HG03039 (cell line): Measurements from ENCODE around the gene DNM3.

Experiments
- ATAC-seq: cut with Tn5 transposase; IDR thresholded peaks from one replicate; pipeline ENCODE4 v1.9.1; 2021; ENCODE audit warnings: mild to moderate bottlenecking, moderate library complexity; ENCODE audit not compliant: unreplicated experiment

The DNM3 gene

DNA sequence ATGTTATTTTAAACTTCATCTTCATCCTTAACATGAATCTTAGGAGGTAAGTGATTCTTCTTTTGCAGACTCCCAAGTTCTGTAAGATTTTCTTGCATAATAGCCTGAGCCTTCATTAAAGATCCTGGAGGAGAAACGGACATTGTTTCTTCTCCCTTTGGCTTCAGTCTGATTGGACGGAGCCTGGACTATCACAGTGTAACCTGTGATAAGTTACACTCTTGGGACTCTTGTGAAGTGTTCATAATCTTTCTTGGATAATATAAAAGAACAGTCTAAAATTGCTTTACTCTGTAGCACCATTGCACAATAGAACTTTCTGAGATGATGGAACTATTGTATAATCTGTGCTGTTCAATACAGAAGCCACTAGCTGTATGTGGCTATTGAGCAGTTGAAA lies 244.8 kb downstream of the DNM3 start:
- ATAC-seq: no peak

GRCh38 chr1:172088256-172088655 lies 247.0 kb downstream of the DNM3 start:
- ATAC-seq: no peak

- ATAC-seq: no peak
These were observed 248.6 kb downstream of the DNM3 start for GRCh38 chr1:172089768-172090510.

DNA sequence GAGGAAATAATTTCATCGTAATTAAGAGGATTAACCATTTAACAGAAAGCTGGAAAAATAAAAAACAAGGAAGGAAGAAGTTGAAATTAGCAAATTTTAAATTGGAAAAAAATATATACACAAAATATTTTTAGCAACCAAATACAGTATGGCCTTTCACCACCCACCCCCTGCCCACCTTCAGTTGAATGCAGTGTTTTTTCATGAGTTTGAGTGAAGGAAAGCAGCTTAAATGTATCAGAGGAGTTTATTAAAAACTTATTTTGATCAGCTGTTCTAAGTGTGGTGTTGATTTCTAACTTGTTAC lies 249.2 kb downstream of the DNM3 start:
- ATAC-seq: no peak

GRCh38 chr1:172095846-172096245 lies 254.5 kb downstream of the DNM3 start:
- no peak for ATAC-seq

DNA sequence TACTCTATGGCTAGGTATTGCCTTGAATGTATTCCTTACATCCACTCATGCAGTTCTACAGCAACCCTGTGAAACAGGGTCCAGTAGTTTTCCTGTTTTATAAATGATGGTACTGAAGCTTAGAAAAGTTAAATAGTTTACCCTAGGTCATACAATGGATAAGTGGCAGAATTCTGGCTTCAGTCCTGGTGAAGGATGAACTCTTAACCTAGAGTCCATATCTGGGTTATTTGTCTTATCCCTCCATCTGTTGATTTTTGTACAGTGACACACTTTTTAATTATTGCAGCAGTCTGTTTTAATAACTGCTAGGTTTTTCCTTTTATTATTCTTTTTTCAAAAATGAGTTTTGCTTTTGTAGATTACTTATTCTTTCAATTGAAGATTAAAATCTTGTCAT lies 263.9 kb downstream of the DNM3 start:
- no peak for ATAC-seq

- no peak for ATAC-seq
These were observed 266.1 kb downstream of the DNM3 start for GRCh38 chr1:172107316-172107975.

GRCh38 chr1:172108161-172108893 lies 267.0 kb downstream of the DNM3 start:
- no peak for ATAC-seq

DNA sequence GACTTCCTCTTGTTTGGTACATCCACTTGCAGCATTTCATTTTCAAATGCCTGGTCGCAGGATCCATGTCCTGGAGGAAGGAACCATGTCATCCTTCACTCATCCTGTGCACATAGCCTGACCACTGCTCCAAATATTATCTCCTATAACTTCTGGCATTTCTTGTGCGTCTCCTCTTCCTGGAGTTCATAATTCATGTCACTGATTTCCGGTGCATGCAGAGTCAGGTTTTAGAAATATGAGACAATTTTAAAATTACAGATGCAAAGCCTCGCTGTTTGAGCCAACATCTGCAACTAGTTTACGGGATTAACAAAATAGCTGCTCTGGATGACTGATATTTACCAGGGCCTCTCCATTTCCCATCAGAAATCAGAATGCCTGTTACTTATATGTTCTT lies 268.1 kb downstream of the DNM3 start:
- ATAC-seq: no peak

DNA sequence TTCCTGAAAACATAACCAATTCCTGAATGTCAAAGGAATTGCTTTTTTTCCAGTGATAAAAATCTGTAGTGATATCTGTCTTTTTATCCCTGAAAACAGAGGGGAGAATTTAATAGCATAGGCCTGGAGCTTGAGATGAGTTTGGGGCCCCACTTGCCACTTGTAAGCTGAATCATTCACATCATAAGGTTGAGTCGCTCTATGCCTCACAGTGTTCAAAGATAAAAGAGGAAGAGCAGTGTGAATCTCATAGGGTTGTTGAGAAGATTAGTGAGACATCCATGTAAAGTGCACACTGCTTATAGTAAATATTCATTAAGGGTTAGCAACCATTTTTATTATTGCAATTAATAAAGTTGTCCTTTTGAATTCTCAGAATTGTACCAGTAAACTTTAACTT lies 271.3 kb downstream of the DNM3 start:
- ATAC-seq: no peak

DNA sequence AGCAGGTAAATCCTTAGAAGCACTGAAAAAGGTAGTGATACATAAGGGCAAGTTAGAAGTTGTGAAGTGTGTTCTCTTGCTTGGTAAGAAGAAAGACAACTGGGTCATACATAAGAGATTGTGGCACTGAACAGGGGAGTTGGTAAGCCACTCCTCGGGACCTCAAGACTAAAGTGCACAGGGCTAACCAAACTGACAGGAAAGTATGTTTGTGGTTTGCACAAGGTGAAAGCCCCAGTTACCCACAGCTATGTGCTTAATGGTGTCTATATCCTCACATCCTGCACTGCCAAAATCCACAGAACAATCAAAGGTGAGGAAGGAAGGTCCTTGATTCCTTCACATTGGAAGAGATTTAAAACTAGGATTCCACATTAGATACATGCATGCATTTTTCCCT lies 276.5 kb downstream of the DNM3 start:
- no peak for ATAC-seq

DNA sequence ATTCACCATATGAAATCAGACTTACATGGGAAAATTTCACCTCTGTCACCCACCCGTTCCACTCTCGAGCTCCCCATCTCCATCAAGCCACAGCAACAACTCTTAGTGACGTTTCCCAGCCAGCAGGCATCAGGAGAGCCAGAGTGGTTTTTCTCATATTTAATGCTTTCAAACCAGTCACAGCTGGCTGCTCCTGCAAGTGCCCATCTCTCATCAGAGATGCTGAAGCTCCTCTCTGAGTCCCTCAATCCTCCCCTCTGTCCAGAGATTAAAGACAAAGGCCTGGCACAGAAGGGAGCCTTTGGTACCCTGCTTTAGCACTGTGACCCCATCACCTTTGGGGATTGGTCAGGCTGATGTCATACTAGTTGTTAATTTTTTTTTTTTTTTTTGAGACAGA lies 277.3 kb downstream of the DNM3 start:
- ATAC-seq: no peak

DNA sequence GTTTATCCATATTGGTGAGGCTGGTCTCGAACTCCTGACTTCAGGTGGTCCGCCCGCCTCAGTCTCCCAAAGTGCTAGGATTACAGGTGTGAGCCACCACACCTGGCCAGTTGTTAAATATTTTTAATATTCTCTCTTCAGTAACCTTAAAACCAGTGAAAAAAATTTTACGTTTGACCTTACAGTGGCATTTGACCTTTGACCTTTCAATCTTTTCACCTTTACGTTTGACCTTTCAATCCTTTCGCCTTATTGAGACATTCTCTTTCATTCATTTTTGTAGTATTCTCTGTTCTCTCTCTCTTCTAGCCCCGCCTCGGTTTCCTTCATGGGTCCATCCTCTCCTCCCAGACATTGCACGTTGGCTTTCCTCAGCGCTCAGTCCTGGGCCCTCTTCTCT lies 277.9 kb downstream of the DNM3 start:
- no peak for ATAC-seq

- ATAC-seq: no peak
These were observed 279.1 kb downstream of the DNM3 start for GRCh38 chr1:172120381-172120780.

- no peak for ATAC-seq
These were observed 279.9 kb downstream of the DNM3 start for GRCh38 chr1:172121081-172121717.

DNA sequence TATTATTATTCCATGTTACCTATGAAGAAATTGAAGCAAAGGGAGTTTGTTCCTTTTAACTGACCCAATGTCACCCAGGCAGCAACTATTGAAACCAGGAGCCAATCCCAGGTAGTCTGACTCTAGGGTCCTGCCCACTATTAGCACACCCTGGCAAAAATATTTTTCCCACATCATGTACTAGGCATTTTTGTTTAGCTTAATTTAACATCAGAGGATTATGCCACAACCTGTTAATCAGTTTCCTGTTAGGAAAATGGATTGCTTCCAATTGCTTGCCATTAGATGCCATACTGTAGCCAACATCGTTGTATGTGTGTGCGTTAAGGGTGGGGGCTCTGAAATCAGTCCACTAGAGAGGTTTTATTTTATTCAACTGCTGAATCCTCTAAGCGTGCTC lies 281.1 kb downstream of the DNM3 start:
- ATAC-seq: no peak

DNA sequence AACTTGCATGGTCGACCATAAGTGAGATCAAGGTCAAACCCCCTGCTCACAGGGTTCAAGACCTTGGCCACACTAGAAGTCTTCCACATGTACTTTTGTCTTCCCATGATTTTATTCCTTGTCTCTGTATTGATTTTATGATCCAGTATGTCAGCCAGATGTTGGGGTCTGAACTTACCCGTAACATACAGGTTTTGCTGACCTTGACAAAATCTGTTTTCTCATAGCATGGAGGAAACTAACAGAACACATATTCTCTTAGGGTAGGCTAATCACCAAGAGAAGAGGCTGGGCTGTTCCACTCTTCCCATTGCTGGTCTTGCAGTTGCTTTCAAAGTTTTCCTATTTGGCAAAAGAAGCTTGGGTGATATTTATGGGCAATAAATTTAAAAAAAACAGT lies 284.0 kb downstream of the DNM3 start:
- no peak for ATAC-seq

- ATAC-seq: no peak
These were observed 284.6 kb downstream of the DNM3 start for GRCh38 chr1:172125812-172126430.

GRCh38 chr1:172132836-172133235 lies 291.5 kb downstream of the DNM3 start:
- no peak for ATAC-seq

GRCh38 chr1:172134087-172134731 lies 292.9 kb downstream of the DNM3 start:
- no peak for ATAC-seq
